HG02840 (cell line): ENCODE results near the gene MAT2B.
A peak's percentile ranks its signal among the peaks of the same experiment; 100 is the strongest.
"Not testable (repeated sequence)": the region's sequence is repeated elsewhere in the genome, so short reads cannot be mapped to it uniquely, and the experiment has no call there.

ENCODE experiments used
- ATAC-seq: cut with Tn5 transposase; IDR thresholded peaks from one replicate; pipeline ENCODE4 v1.9.1; 2021; ENCODE audit warnings: mild to moderate bottlenecking, moderate library complexity, moderate number of reproducible peaks; ENCODE audit not compliant: unreplicated experiment, low FRiP score

MAT2B gene

DNA sequence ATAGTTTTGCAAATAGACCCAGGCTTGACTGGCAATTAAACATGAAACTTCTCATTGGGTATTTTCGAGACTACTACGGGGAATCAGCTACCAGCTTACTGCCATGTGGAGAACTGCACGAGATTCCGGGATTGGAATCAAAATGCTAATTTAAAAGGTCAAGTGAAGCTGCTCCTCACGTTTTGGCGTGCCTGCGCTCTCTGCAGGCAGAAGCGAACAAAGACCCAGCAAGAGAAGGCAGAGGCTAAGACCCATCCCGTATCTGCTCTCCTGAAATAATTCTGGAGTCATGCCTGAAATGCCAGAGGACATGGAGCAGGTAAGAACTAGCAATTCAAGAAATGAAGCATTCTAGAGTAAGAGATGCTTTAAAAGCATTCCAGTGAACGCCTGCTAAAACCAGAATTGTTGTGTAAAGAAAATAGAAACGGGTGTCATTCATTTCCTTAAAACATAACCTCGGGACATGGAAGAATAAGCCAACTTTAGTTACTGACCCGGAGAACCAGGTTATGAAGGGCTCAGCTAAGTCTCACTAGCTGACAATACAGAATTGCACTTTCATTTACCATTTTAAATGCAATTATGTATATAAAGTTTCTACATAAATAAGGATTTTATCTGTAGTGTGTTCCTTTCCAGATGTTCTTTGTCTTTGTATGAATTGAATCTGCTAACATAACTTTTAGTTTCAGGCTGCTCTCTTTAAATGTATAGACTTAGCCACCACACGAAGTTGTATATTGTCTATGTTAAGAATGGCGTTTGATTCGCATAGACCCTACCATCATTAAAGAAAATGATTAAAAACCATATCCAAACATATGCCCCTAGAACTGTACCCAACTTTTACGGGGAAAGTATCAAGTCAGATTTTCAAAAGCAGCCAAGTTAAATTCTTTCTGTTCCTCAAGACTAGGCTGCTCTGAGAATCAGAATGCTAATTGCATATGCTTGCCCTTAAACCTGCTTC lies 2.0 kb upstream of the MAT2B start:
- ATAC-seq: no peak

DNA sequence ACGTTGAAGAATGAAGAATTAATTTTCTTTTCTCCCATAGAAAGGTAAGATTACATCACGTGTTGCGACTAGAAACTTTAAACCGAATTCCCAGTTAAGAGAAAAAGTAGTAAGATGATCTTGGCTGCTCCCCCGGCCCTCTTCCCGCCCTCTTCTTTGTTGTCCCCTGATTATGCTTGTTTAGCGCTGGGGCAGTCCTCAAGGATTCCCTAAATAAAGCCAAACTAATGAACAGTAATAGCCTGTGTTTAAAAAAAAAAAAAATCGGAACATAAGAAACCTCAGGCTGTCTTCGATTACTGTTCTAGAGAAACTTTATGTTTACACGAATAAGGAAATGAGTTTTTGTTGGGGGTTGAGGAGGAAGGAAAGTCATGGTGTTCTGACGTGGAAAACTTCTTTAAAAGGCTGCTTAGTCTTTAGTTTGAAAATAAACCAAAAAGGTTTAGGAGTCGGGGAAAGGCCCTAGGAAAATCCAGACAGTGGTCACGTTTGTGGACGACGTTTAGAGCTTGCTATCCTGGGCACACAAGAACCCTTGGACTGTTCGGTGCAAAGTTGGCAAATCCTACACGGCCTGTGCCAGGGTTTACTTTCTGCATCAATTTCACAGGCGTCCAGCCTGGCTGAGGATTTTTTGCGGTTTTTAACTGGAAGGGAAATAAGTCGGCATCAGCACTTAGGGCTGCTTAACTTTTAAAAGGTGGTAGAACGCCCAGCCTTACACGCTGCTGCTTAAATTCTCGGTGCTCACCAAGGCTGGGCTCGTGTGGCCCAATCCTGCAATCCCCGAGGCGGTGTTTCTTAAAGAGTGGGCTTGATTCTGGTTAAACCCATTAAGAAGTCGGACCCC lies 1.1 kb upstream of the MAT2B start:
- no peak for ATAC-seq

DNA sequence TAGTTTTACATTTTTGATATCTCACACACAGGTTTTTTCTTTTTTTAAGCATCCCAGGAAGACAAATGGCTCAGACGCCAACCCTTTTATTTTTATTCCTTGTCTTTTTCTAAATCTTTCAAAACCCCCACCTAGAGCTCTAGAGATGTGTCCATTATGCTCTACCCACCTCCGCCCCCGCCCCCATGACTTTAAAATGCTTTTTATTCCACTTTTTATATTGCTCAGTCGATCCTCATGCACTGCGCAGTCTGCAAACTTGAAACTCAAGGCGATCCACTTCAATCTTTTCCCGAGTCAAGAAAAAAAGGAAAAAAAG lies 411 bp upstream of the MAT2B start:
- ATAC-seq: no peak

DNA sequence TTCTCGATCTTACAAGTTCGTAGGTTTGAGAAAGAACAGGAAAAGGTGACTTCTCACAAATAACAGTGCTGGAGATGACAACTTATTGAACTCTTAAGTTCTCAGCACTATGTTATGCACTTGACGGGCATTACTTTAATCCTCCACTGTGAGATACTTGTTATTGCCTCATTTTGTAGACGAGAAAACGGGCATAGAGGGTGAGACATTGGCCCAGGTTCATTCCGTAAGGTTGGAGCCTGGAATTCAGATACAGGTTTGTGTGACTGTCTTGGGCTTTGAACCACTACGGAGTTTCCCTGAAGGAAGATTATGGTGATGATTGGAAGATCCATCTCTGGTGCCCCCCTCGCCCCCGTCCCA lies 657 bp downstream of the MAT2B start:
- peak; percentile 20 for ATAC-seq

DNA sequence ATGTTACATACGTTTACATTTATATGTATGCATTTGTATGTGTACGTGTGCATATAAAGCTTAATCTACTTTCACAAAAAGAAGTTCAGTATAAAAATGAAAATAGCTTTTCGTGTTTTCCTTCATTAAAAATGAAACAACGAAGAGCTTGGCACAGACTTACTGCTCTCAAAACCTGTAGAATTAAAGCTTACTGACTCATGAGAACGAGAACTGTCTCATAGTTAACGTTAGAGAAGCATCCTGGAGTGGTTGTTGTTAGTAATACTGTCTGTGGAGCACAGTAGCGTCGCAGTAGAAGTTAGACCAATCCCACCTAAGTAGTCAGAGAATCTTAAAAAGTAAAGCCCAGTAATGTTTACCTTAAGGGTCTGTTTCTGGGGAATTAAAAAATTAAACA lies 1.3 kb downstream of the MAT2B start:
- ATAC-seq: no peak

DNA sequence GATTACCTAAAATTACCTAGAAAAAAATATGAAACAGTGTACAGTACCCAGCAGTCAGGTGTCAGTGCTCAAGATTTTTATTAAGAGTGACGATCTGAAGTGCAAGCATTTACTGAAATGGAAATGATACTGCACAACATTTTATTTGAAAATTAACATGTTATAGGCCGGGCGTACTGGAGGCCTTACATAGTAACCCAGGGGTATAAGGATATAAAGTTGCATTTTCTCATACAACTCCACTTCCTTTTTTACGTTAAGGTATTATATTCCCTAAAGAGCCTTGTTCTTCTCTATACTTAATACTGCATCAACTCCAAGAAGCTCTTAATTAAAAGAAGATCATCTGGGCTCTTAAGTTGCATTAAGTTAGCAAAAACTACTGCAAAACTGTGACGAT lies 3.3 kb downstream of the MAT2B start:
- no peak for ATAC-seq

DNA sequence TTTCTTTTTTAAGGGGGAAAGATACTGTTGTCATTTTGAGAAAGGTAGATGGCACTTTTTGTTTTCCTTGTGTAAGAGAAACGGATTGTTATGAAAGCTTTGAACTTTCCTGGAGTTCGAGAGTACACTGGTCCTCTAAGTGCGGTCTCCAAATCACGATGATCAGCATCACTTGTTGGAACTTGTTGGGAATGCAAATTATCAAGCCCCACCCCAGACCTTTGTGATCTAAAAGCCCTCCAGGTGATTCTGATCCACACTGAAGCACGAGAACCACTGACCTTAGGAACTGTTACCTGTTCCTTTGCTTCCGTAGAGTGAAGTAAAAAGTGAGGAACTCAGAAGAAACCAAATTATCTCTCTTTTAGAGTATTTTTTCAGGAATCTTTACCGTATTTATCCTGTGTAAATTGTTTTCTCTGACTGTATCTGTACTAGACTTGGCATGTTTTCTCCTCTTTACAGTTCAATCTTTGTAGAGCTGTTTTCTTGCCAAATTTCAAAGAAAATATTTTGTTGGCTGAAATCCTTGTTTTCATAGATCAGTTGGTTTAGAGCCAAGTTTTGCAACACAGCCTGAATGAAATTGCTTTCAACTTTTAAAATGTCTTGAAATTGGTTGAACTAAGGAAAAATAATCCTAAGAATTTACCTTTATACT lies 4.0 kb downstream of the MAT2B start:
- ATAC-seq: no peak

DNA sequence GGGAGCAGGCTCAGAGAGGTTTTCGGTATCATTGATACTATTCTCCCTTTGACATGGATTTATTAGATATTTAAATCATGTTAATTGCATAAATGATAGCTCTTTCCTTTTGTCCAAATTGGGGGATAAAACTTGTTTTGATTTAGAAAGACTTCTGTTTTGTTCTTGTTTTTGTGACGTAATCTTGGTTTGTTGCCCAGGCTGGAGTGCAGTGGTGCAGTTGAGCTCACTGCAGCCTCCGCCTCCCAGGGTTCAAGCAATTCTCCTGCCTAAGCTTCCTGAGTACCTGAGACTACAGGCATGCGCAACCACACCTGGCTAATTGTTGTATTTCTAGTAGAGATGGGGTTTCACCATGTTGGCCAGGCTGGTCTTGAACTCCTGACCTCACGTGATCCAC lies 7.1 kb downstream of the MAT2B start:
- no peak for ATAC-seq

DNA sequence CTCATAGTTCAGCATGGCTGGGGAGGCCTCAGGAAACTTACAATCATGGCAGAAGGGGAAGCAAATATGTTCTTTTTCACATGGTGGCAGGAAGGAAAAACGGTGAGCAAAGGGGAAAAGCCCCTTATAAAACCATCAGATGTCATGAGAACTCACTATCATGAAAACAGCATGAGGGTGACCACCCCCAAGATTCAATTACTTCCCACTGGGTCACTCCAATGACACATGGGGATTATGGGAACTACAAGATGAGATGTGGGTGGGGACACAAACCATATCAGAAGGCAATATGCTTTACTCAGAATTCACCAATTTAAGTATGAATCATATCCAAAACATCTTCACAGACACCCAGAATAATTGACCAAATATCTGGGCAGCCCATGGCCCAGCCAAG lies 19.7 kb downstream of the MAT2B start:
- no peak for ATAC-seq

DNA sequence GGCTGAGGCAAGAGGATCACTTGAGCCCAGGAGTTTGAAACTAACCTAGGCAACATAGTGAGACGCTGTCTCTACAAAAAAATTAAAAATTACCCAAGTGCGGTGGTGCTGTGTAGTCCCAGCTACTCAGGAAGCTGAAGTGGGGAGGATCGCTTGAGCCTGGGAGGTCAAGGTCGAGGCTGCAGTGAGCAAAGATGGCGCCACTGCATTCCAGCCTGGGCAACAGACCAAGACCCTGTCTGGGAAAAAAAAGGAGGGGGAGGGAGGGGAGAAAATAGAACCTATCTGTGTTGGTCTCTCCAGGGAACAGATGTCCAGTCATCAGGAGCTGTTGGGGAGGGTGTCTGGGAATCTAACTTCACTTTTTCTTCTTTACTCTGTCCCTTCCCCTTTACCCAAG lies 24.3 kb downstream of the MAT2B start:
- no peak for ATAC-seq

DNA sequence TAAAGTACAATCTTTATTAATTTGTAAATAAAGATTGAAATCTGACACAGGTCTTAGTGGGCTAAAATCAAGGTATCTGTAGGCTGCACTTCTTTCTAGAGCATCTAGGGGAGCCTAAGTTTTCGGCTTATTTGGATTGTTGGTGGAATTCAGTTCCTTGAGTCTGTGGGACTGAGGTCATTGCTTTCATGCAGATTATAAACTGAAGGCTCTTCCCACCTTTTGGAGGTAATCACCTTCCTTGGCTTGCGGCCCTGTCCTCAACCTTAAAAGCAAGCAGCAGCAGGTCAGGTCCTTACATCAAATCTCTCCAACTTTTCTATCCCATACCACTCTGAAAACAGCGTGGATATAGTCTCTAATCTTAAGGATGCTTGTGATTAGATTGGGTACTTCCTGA lies 25.9 kb downstream of the MAT2B start:
- ATAC-seq: no peak

DNA sequence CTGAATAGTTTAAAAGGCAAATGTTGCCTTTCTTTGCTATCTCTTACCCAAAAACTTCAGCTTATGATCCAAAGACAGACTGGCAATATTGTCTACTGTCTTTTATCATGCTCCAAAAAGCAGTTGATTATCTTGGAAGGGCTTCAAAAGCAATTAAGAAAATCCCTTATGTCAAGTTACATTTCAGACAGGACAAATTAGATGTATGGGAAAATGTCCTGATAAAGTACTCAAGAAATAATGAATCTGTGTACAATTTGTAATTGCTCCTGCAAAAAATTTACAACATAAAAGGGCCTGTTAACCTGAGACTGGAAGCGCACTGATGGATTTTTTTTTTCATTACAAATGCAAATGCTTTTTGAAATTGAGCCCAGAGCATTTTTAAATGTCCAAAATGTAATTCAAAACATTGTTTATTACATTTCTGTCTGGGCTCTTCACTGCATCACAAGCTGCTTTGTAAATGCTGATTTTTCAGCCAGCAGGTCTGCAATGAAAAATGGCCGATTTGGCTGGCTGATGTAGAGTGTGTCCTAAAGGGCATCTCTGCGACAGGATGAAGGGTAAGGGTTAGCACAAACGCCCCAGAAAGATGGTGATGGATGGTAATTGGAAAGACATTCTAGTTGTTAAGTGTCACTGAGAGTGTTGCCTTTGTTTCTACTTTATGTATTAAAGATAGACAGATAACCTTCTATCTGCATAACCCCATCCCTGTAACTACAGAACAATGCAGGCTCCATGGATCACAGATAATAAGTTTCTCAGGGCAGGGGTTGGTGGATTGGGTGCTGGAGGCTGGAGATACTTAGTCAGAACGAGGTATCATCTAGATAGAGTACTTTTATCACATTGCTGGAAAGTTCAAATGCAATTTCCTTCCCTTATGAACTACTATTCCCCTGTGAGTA lies 27.0 kb downstream of the MAT2B start:
- ATAC-seq: no peak

DNA sequence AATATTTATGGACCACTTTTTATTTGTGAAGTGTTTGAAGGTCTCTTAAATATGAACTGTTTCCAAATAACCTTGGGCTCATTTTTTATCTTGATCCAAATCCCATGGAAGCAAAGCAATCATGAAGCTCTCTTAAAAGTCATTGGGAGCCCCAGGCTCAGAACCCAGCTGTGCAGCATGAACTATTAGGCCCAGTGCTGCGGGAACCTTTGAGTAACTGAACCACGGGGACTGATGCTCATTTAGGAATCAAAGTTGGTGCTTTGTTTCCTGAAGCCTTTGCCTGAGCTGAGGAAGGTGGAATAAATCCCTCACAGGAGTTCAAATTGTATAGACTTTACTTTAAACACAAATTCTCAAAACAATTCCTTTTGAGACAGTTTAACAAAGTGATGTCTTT lies 27.8 kb downstream of the MAT2B start:
- ATAC-seq: no peak

DNA sequence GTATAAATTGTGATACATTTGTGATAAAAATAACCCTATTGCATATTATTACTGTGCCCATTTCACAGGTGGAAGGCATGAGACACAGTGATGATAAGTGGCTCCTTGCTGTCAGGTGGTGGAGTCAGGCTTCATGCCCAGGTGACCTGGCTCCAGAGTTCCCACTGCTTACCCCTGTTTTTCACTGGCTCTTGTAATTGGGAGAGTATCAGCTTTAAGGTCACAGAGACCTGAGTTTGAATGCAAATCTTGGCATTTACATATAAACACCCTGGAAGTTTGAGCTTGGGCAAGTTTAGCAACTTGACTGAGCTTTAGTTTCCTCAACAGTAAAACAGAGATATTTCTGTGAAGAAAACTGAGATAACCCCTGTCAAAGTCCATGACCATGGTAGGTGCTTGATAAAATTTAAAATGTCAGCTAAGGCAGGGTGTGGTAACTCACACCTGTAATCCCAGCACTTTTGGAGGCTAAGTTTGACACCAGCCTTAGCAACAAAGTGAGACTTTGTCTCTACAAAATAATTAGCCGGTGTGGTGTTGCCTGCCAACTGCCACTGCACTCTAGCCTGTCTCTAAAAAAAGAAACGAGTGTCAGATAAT lies 29.2 kb downstream of the MAT2B start:
- ATAC-seq: no peak

DNA sequence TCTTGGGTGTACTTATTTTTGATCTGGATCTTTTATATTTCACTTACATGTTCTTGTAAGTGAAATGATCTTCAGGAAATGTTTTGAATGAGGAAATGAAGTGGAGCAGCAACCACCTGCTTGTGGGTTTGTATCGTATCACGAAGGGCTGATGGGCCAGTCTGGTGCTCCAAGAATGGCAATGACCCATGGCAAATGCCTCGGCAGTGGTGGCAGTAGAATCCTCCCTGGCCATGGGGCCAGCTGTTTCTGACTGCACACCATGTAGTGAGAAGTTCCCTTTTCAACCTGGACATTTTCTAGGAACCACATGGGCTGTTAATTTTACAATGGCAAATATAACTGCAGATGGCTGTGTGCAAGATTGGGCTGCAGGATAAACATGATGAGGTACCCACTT lies 29.9 kb downstream of the MAT2B start:
- ATAC-seq: no peak

DNA sequence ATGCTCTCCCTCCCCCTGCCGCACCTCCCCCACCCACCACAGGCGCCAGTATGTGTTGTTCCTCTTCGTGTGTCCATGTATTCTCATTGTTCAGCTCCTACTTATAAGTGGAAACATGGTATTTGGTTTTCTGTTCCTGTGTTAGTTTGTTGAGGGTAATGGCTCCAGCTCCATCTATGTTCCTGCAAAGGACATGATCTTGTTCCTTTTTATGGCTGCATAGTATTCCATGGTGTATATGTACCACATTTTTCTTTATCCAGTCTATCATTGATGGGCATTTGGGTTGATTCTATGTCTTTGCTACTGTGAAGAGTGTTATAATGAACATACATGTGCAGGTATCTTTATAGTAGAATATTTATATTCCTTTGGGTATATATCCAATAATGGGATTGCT lies 31.0 kb downstream of the MAT2B start:
- not testable (repeated sequence) for ATAC-seq

DNA sequence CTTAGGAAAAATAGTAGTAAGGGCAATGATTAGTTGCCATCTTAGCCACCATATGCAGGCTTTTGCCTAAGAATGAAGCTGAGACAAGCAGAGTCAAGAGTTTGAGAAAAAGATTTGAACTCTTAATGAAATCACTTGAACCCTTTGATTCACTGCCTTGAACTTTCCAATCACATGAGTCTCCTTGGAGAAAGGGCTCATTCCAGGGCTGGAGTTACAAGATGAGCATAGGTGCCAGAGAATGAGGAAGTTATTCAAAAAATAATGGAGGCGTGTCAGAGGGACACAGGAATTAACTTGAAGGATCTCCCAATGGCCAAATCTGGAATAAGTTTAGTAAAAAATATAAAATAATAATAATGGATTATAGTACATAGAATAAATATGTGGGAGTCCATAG lies 35.3 kb downstream of the MAT2B start:
- no peak for ATAC-seq

DNA sequence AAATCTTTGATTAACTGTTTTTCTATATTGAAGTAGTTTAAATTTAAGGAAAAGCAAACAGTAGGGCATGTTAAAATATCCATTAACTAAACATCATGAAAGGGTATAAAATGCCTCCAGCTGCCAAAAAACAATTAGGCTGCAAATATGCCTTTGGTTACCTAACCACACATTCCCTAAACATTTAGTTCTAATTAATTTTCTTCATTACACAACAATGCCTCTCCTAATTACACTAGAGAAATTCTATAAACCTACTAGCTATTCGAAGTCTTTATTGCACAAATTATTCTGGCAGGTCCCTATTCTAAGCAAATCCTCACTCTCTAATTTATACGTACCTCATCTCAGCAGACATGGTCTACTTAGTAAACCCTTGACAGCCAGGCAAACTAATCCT lies 37.4 kb downstream of the MAT2B start:
- no peak for ATAC-seq

DNA sequence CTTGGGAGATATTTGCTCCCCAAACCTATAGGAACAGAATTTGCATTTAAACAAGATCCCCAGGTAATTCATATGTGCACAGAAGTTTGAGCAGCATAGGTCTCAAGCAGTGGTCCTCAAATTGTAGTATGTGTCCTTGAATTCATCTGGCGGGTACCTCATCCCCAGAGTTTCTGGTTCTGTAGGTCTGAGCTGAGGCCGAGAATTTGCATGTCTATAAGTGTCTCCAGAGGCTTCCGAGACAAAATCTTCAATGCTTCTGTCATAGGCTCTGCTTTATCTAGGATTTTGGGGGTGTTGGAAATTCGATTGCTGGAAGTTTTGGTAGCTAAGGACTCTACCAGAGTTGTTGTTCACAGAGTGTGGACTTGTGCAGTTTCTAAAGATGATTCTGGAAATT lies 38.6 kb downstream of the MAT2B start:
- no peak for ATAC-seq

DNA sequence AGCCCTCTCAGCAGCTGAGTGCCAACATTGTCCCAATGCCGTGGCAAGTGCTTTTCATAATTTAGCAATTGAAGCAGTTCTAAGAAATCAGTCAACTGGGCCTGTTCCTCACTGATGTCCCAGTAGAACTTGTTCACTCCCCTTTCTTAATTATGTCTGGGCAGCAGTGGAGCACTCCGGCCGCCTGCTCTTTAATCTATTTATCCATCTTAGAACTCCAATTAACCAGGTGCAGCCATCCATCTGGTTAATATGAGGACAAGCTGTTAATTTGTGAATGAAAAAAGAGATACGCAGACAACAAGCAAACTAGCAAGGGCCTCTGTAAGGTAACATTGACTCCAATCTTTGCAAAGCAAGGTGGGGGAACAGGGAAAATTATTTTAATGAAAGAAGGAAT lies 39.4 kb downstream of the MAT2B start:
- no peak for ATAC-seq
